ENCODE data around the gene ATP4B.

The ATP4B gene

GRCh38 chr13:113635048-113635420 is 23.0 kb downstream of the ATP4B start:
- TF ChIP-seq CTCF (conservative IDR thresholded peaks at IDR 0.05; ENCODE audit: low read depth, low read length), result no peak
- H3K4me3 ChIP-seq (ENCODE audit: low read length), result no peak overlapping the region
- DNase-seq (ENCODE audit: low read depth), result no peak

- TF ChIP-seq CTCF (conservative IDR thresholded peaks at IDR 0.05; ENCODE audit: low read depth, low read length), result no peak
- H3K4me3 ChIP-seq (ENCODE audit: low read length), result no peak overlapping the region
- no peak for DNase-seq (ENCODE audit: low read depth)
Measured at GRCh38 chr13:113634279-113635047, 23.5 kb downstream of the ATP4B start.

GRCh38 chr13:113633485-113633873 is 24.5 kb downstream of the ATP4B start:
- DNase-seq (ENCODE audit: low read depth), result no peak
- H3K4me3 ChIP-seq (ENCODE audit: low read length), result no peak overlapping the region
- TF ChIP-seq CTCF (conservative IDR thresholded peaks at IDR 0.05; ENCODE audit: low read depth, low read length), result no peak

- DNase-seq (ENCODE audit: low read depth), result no peak
Measured at GRCh38 chr13:113632706-113633484, 25.1 kb downstream of the ATP4B start.

GRCh38 chr13:113631341-113632095 is 26.5 kb downstream of the ATP4B start:
- no peak overlapping the region for H3K4me3 ChIP-seq (ENCODE audit: low read length)
- DNase-seq (ENCODE audit: low read depth), result no peak
- TF ChIP-seq CTCF (conservative IDR thresholded peaks at IDR 0.05; ENCODE audit: low read depth, low read length), result no peak

More at GRCh38 chr13:113632706-113633484, 25.1 kb downstream of the ATP4B start:
- TF ChIP-seq CTCF (conservative IDR thresholded peaks at IDR 0.05; ENCODE audit: low read depth, low read length), result no peak
- no peak overlapping the region for H3K4me3 ChIP-seq (ENCODE audit: low read length)

GRCh38 chr13:113630804-113631203 is 27.2 kb downstream of the ATP4B start:
- no peak for TF ChIP-seq CTCF (conservative IDR thresholded peaks at IDR 0.05; ENCODE audit: low read depth, low read length)
- no peak for DNase-seq (ENCODE audit: low read depth)
- H3K4me3 ChIP-seq (ENCODE audit: low read length), result no peak overlapping the region
